NT2/D1 (cell line): ENCODE measurements around the gene AGMO.

Experiments
- YY1 ChIP-seq: IDR thresholded peaks from 2 replicates; pipeline ENCODE4 v1.6.1; 2011; ENCODE audit not compliant: insufficient read length, insufficient read depth
- ZNF274 ChIP-seq: IDR thresholded peaks from 2 replicates; pipeline ENCODE4 v1.6.1; 2011; ENCODE audit warnings: mild to moderate bottlenecking, low read depth, low read length

DNA sequence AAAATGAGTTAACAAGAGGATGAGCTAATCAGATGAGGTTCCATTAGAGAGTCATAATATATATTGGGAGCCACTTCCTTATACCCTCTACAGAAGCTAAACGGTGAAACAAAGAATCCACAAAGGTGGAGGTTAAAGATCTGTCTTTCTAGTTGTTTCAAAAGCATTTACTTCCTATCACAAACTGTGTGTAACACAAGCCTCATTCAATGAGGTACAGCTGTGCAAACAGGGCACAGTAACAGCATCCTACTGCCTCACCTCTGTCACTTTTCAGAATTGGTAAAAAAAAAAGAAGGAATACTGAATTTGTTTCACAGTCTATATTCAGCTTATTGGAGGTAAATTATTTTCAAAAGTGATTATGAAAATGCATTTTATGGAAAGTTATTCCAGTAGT lies 128.7 kb downstream of the AGMO start:
- TF ChIP-seq YY1 (no peak), ZNF274 (no peak)
